GM18873 (cell line): ENCODE results near the gene TMTC1.

Experiments used
- ATAC-seq: cut with Tn5 transposase; IDR thresholded peaks from one replicate; pipeline ENCODE4 v1.9.1; 2021; ENCODE audit warnings: mild to moderate bottlenecking, moderate library complexity, moderate number of reproducible peaks; ENCODE audit not compliant: unreplicated experiment, low FRiP score

TMTC1 gene

DNA sequence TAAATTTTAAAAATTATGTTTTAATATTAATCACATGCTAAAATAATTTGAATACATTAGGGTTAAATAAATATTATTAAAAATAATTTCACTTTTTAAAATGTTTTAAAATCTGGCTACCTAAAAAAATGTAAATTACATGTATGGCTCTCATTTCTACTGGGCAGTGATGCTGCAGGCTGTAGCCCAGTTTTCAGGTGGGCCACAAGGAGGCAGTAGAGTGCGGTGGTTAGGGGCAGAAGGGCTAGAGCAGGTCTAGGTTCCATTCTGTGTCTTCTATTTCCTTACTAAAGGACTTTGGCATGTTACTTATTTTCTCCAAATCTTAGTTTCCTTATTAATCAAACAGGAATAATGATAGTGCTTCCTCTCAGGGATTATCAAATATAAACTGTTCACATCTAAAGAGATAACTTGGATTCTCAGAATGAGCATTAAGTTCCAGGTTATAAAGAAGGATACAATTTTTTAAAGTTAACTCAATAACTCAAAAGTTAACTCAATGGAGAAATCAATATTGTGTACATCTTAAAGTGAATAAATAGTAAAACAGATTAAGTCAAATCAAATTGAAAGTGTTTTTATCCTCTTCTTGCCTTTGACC lies 231.3 kb downstream of the TMTC1 start:
- ATAC-seq: peak; percentile 79

DNA sequence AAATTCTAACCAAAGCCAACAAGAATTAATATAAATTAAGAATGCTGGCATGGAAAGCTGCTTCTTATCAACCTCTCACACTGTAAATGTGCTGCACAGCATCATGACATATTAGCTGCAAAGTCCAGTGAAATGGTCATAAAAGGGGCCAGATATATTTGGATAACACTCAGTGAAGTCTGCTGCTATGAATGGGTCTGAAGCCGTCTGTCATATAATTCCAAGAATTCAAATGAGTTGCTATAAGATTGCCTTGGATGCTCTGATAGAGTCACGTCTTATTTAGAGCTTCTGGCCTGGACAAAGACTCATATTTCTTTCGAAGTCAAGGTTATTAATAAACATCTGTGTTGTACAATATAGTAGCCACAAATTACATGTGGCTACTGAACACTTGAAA lies 231.9 kb downstream of the TMTC1 start:
- ATAC-seq: no peak

DNA sequence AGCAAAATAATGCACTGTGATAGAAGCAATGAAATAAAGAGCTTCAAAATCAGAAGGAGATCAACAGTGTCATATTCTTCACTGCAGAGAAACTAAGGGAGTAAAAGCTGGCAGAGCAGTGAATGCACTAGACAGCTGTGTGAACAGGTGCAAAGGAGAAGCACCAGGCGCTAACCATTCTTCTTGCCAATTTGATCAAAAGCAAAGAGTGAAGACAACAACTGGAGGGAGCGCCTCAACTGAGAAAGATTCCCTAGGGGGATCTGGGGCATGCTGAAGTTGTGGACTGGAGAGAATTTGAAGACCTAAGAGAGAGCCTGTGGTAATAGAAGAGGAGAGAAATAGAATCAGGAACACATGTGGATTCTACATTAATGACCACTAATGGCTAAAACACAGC lies 235.9 kb downstream of the TMTC1 start:
- ATAC-seq: no peak

DNA sequence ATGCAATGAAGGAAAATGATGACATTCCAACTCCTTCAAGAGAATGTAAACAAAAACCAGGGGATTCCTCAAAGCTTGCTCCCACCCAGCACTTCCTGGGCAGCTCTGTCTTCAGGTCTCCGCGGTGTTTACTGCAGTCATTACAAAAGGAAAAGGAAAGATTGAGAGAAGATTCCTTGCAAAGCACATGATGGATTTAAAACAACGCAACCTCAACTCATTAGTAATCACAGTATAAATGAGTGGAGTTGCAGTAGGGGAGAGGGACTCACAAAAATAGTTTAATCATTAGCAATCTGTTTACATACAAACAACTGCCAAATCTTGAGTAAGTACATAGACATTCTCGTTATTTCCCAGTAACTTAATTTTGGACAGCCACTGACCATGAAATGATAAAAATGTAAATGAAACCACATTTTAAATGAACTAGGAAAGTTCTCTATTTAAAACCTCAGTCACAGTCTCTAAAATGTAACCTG lies 236.6 kb downstream of the TMTC1 start:
- ATAC-seq: no peak

DNA sequence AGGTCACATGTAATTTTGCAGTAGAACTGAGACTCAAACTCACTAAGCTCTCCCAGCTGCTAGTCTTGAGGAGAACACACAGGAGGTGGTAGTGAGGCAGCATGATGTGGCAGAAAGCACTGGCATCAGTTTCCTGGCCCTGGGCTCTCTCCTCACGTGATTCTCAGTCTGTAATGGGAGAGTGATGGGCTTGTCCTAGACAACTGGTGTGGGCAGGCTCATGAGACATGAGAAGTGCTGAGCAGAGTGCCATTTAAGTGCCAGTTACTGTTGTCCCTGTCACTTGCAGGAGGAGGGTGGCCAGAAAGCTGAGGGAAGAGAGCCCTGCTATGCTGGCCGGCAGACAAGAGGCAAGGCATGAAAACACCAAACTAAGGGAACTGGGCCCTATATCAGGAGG lies 237.7 kb downstream of the TMTC1 start:
- ATAC-seq: no peak

DNA sequence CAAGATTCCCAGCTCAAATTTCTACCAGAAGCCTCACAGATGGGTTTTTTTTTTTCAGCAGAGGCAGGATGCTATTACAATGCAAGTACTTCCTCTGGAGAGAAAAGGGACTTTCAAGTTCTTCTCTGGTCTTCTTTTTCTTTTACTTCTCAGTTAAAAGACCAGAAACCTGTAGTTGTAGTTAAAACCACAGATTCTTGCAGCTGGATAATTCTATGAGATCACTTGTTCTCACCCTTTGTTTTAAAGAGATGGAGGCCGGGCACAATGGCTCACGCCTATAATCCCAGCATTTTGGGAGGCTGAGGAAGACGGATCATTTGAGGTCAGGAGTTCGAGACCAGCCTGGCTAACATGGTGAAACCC lies 238.7 kb downstream of the TMTC1 start:
- ATAC-seq: peak; percentile 79

DNA sequence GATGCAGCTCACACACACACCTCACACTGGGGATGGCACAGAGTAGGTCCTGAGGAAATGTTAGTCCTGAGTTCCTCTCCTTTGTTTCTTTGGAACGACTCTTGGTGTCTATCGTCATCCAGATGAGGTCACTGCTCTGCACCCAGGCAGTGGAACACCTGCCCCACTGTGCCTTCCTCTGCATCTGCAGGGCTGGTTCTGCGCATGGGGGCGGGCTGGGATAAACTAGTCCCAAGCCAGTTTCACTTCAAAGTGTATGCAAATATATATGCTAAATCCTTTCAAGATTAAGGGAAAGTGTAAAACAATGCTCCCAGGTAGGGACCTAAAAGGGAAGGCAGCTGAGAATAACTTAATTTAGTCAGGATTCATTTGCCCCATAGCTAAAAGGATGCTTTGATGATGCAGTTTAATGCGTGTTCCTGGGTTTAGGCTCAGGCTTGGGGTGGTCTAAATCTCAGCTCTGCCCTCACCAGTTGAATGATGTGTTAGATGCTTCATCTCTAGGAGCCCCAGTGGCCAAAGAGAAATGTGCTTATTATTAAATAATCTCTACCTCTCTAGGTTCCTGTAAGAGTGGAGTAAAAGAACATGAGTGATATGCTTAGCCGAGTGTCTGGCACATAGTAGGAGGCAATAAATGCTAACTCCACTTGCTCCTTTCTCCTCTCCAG lies 239.2 kb downstream of the TMTC1 start:
- ATAC-seq: peak; percentile 31

DNA sequence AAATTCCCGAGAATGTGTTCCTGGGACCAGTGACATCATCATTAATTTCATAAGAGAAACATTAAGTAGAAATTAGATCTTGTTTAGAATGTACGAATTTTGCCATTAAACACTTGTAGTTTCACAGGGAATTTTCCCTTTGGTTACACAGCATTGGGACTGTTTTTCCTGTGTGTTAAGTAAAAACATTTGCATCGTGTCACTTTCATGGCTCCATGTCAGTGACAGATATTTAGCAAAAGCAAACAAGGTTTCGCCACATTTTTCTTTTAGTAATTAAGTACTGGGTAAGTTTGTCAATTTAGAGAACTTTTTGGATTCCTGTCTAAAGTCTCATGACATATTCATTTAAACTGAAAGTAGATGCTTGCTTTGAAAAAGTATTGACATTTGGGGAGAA lies 240.7 kb downstream of the TMTC1 start:
- no peak for ATAC-seq

DNA sequence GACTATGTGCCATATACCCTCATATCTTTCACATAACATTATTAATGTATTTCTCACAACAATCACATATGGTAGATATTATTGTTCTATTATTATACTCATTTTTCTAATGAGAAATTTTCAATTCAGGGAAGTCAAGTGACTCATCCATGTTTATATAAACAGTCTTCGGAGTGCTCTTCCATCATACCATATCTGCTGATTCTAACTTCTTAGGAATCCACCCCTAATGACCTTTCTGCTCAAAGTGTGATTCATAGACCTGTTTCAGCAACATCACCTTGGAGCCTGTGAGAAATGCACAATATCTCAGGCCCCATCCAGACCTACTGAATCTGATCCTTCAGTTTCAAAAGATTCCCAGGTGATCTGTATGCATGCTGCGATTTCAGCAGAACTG lies 246.4 kb downstream of the TMTC1 start:
- no peak for ATAC-seq

DNA sequence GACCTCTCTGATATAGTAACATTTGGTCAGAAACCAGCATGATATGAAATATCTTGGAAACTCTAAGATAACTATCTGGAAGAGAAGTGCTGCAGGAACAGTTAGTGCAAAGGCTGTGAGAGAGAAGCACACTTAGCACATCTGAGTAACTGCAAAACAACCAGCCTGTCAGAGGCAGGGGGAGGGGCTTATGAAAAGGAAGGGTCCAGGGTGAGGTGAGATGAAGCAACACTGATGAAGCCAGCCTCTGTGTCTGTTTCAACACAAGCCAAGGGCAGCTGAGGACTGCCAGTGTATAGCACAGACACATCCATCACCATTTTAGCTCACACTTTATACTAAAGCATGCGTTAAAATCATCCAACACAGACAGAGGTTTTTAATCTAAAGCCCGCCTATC lies 248.8 kb downstream of the TMTC1 start:
- ATAC-seq: no peak

DNA sequence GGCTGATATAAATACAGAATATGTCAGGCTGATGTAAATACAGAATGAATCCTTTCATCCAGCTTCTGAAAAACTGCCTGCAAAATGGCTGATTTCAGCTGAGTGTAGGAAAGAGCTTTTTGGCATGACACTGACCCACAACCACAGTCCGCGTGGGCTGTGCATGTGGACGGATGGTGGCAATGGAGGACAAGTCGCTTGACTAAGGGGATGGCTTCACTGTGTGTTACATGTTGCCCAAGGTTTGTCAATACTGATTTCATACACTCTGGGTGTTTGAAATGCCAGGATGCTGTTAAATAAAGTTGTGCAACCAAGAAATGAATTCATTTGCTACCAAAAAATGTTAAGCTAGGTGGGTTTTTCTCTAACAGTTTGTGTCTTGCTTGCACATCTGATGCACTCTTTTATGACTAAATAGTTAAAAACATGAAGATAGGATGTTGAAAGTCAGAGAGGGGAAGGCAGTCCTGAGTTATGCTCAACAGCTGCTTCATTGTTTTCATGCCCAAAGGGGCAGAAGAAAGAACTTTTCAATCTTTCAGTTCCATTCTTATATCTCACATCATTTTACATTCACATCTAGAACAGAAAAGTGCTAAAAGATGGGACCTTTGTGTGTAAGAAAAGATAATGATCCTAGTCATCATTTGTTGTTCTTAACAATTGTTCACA lies 249.8 kb downstream of the TMTC1 start:
- ATAC-seq: no peak

DNA sequence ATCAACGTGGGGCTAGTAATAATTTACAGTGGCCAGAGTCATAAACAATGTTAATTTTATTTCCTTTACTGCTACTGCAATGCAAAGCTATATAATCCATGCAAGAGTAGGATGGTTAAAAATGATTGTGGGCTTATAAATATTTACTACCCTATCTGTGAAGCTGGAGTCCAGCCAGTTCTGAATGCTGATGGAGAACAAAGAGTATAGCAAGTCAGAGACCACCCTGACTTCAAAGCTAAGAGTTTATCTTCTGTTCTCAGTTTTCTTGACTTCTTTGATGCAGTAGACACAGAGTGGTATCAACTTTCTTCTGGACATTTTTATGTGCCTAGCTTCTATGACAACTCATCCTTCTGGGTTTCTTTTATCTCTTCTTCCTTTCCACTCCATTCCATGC lies 252.3 kb downstream of the TMTC1 start:
- ATAC-seq: no peak

DNA sequence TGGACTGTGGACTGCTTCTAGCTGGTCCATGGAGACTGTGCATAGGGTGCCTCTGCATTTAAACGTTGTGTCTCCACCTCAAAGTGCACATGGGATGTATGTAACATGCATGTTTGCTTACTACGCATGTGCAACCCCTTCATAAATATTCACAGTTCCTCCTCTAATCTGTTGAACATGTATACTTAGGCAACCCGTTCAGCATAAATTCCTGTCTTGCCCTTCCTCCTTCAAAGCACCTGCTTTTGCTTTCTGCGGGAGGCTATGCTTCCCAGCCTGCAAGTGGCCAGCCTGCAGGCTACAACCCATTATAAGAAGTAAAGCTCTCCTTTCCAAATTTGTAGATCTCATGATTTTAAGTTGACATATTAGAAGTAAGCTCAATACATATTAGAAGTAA lies 253.3 kb downstream of the TMTC1 start:
- no peak for ATAC-seq

DNA sequence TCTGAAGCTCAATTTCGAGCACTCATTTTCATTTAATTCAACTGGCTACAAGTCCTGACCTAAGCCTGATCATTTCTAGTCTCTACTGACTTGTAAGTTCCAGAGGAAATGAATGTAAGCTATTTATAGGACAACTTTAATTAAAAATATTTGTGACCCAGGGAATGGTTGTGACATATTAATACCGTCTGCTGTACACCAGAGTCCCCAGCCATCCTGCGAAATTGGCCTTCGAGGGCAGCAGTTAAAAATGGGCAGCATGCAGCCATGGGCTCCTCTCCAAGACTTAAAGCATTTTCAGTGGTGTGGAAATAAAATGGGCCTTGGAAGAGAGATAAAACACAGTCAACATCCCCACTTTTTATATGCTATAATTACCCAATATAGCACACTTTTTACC lies 255.6 kb downstream of the TMTC1 start:
- ATAC-seq: no peak

DNA sequence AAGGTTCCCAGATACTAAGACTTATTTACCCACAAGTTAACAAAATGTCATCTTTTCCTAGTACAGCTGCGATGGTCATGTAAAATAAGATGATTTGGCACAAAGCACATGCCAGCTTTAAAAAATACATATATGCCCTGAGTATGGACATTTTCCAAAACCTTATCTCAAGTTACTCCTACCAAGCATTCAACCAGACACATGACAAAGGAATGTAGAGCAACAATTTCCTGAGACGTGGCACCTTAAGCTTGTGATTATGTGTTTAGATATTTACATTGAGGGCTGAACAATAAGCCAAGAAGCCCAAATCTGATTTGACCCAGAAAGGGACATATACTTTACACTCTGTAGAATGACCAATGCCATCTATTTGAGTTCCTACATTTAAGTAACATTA lies 261.8 kb downstream of the TMTC1 start:
- ATAC-seq: no peak

DNA sequence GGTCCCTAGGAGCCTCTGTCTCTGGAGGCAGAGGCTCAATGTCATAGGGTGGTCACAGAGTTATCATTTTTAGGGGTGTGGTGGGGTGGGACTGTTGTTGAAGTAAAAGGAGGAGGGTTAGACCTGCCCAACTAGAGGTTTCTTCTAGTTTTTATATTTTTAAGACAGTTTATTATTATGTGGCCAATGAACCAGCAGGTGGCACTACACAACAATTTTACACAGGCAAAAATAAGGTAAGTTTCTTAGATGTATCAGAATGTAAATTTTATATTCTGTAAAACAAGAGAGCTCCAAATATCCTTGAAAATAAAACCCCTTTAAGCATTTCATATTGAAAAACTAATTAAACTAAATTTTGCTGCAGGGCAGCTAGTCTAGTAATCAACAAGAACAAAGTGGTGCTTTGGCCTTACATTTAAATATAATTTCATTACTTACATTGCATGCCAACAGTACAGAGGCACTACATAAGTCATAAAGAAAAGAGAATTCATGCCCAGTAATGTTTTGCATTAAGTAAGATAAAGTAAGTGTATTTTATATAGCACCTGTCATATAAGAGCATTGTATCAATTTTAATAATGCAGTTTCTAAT lies 264.1 kb downstream of the TMTC1 start:
- no peak for ATAC-seq

DNA sequence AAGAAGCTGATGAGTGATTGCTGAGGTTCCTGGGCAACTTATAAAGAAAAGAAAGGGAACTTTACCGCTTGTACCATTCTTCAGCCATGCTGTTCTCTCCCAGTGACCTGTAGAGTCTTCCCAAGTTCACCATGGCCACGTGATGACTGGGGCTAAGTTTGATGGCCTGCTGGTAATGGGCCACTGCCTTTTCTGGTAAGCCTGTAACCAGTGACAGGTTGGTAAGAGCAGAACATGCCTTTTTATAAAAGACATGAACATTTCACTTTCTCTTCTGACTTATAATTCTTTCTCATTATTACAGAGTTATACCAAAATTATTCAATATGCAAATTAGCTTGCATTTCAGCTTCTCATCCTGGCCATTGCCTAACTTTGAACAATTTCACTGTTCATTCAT lies 265.3 kb downstream of the TMTC1 start:
- no peak for ATAC-seq

DNA sequence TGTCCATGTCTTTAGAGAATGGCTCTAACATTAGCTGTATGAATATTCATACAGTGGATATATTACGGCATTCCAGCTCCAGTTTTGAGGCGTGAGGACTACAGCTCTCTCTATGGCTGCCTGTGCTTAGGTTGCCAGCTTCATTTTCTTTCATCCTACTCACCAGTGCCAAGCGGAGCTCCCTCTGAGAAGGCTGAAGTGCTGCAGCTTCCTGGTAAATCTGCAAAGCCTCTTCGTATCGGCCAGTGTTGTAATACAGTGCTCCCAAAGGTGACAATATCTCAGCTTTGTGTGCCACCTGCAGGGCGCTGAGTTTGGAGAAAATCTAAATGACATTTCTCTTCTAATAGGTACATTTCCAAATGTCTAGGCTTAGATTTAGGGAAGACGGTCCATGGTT lies 266.5 kb downstream of the TMTC1 start:
- no peak for ATAC-seq

DNA sequence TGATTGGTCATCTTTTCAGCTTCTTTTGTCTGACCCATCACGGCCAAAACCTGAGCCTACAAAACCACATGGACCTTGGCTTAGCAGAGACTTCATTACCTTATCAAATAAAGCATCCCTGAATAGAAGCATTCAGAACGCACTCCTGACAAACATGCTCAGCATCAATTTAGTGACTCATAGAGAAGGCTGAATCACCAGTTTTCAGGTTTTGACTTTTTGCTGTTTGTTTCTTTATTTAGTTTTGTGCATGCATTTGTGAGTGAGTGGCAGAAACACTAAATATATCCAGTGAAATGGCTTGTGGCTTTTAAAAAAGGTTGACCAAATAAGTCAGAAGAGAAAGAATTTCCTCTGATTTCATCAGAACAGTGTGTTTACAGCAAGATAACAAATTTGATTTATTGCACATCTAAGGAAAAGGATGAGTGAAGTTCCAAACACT lies 267.3 kb downstream of the TMTC1 start:
- no peak for ATAC-seq

DNA sequence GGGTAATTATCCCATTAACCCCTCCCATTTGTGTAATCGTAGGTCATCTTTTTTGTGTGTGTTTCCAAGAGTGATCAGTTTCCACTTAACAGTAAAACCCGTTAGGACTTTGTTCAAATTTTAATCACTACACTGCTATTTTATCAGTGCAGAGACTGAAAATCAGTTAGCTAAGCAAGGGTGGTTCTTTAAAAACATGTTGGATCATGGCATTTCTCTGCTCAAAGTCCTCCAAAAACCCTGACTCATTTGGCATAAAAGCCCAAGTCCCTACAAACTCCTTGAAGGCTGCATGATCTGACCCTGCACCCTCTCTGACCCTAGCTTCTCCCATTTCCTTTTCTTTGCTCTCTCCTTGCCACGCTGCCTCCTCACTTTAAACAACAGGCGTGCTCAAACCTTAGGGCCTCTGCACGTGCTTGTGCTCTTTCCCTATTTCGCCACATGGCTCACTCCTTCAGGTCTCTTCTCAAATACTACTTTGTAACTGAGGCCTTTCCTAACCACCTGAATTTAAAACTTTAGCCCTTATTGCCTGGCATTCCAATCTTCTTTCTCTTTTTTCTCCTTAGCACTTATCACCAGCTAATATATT lies 273.1 kb downstream of the TMTC1 start:
- ATAC-seq: no peak

DNA sequence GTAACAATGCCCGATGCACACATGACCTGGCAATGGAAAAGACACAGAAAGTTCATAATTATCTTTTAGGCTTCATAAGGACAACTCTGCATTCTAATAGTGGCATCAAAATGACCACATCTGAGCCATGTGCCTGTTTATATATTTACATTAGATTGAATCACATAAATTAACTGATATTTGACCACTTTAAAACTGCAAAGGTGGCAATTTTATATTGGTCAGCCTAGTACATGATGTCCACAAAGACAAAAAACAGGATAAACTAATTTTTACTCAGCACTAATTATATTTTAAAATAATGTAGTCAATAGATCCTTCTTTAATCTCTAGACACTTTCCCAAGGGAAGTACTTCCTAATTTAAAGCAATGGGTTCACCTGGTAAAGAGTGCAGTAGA lies 274.2 kb downstream of the TMTC1 start:
- ATAC-seq: no peak
